D721Med (cell line): ENCODE measurements around the gene FBXO31.
A peak's percentile ranks its signal among the peaks of the same experiment; 100 is the strongest.
"Not testable (repeated sequence)": the region's sequence is repeated elsewhere in the genome, so short reads cannot be mapped to it uniquely, and the experiment has no call there.

Experiments used
- DNase-seq: peaks from one replicate; pipeline ENCODE4 v3.0.0; 2011; ENCODE audit warnings: low spot score; ENCODE audit not compliant: insufficient read length
- FAIRE-seq: peaks from 2 replicates; lab custom pipeline; 2011; peaks lifted over from hg19 to GRCh38; lab: Jason Lieb, UNC
- TF ChIP-seq, protein P1 (sequence below): IDR thresholded peaks from 2 replicates; pipeline ENCODE4 v1.5.1; 2012; ENCODE audit warnings: mild to moderate bottlenecking, control low read depth; ENCODE audit not compliant: insufficient read depth; ENCODE audit errors: missing control alignments

Gene FBXO31

DNA sequence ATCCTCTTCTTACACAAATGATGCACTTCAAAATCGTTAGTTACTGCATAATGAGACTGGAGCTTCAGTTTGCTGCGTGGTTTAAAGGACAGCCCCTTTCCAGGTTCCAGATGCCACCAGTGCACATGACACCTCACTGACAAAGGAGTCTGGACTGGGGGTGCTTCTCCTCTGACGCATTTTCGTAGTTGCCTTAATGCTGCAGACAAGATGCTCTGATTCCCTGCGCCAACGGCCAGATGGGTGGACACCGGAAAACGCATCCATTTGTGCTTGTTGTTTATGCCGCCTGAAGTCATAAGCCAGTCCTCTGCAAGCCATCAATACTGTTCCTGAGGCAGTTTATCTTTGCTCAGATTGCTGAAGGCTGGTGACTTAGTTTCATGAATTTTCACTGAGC is 16.0 kb downstream of the FBXO31 start:
- FAIRE-seq = no peak

DNA sequence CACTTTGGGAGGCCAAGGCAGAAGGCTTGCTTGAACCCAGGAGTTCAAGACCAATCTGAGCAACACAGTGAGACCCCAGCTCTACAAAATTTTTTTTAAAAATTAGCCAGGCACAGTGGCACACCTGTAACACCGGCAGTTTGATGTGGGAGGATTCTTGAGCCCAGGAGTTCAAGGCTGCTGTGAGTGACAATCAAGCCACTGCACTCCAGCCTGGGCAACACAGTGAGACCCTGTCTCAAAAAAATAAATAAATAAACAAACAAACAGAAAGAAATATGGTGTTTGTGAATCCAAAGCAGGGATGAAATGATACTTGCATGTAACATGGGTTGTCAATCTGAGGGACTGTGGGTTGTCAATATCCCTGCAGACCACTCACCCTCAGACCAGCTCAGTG is 16.6 kb downstream of the FBXO31 start:
- no peak for FAIRE-seq
- DNase-seq = no peak
- TF ChIP-seq, protein P1, sequence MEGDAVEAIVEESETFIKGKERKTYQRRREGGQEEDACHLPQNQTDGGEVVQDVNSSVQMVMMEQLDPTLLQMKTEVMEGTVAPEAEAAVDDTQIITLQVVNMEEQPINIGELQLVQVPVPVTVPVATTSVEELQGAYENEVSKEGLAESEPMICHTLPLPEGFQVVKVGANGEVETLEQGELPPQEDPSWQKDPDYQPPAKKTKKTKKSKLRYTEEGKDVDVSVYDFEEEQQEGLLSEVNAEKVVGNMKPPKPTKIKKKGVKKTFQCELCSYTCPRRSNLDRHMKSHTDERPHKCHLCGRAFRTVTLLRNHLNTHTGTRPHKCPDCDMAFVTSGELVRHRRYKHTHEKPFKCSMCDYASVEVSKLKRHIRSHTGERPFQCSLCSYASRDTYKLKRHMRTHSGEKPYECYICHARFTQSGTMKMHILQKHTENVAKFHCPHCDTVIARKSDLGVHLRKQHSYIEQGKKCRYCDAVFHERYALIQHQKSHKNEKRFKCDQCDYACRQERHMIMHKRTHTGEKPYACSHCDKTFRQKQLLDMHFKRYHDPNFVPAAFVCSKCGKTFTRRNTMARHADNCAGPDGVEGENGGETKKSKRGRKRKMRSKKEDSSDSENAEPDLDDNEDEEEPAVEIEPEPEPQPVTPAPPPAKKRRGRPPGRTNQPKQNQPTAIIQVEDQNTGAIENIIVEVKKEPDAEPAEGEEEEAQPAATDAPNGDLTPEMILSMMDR = no peak

More for the DNA sequence above, 16.0 kb downstream of the FBXO31 start:
- TF ChIP-seq, protein P1 = no peak
- no peak for DNase-seq

DNA sequence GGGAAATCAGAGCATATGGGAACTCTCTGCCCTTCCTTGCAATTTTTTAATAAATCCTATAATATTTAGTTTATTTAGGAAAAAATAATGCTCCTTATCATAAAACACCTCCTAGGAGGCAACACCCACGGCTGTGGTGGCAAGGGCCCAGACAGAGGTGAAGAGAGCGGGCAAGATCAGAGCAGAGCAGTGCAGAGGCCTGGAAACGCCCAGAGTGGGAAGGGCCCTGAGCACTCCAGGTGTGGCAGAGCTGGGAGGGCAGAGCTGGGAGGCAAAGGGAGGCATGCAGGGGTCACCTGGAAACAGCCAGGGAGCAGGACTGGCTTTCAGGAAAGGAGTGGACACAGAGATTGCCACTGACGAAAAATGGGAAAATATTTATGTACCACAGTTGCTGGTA is 17.3 kb downstream of the FBXO31 start:
- TF ChIP-seq, protein P1 = no peak
- DNase-seq = no peak
- no peak for FAIRE-seq

DNA sequence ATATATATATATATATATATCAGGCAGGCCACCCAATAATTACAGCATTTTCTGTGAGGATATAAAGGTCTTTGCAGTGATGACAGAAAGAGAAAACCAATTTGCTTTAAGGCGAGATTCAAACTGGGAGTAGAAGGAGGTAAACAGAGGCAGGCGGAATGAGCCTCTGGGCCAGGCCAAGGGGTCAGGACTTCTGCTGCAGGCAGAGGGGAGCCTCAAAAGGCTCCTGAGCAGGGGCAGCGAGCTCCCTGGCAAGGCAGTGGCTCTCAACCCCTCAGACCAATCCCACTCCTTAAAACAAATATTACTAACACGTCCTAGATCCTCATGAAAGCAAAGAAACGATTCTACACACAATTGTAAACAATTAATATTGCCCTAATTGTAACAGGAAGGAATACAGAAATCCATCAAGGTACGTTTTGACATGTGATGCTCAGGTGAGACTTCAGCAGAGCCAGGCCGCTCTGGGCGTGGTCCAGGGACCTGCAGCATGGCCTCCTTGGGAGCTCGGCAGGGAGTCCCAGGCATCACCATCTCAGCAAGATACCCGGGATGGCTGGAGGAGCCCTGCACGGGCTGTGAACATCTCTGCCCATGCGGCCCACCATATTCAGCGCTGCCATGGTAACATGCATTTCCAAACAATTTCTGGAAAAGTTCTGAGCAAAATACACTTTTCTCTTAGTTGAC is 18.4 kb downstream of the FBXO31 start:
- FAIRE-seq (no peak), DNase-seq (no peak)
- TF ChIP-seq, protein P1 = no peak

DNA sequence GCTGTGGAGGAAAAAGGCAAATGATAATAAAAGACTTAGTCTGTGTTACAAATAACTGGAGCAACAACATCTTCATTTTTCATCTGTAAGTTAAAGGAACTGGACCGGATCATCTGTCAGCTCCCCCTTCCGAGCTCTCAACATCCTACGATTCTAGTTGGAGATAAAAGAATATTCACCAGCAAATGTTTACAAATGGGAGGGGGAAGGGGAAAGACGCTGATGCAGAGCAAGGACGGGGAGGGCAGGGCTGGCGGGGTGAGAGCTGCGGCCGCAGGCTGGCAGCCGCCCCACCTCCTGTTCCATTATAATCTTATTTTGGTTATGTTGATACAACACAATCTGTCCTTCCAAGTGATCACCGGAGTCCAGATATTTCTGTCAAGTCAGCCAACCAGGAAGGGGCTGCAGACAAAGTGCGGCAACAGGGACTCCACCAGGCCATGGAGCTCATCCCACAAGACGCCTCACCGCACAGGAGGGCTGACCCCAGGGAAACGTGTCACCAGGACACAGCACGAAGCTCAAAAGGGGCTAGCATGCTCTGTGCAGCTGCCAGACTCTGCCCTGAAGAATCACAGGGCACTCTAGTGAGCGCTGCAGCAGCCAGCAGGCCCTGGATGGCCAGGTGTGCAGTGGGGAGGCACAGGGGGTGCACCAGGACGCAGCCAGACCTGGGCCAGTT is 19.7 kb downstream of the FBXO31 start:
- DNase-seq (peak; percentile 39), FAIRE-seq (no peak)
- TF ChIP-seq, protein P1 = no peak

DNA sequence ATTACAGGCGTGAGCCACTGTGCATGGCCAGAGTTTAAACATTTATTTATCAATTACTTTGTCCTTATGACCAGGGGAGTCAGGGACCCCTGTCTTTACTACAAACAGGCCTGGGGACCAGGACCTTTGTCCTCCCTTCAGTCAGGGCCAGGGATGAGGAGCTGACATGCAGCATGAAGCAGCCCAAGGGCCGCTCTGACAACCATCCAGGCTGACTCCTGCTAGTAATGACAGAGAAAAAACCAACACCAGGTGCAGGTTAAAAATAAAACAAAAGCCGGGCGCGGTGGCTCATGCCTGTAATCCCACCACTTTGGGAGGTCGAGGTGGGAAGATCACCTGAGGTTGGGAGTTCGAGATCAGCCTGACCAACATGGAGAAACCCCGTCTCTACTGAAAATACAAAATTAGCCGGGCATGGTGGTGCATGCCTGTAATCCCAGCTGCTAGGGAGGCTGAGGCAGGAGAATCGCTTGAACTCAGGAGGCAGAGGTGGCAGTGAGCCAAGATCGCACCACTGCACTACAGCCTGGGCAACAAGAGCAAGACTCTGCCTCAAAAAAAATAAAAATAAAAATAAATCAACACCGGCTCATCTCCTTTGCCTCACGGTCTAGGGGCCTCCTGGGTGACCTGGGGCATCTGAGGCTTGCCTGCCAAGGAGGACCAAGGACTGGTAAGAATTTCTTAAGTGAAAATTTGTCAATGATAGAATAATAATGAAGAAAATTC is 20.6 kb downstream of the FBXO31 start:
- DNase-seq, FAIRE-seq: not testable (repeated sequence)

DNA sequence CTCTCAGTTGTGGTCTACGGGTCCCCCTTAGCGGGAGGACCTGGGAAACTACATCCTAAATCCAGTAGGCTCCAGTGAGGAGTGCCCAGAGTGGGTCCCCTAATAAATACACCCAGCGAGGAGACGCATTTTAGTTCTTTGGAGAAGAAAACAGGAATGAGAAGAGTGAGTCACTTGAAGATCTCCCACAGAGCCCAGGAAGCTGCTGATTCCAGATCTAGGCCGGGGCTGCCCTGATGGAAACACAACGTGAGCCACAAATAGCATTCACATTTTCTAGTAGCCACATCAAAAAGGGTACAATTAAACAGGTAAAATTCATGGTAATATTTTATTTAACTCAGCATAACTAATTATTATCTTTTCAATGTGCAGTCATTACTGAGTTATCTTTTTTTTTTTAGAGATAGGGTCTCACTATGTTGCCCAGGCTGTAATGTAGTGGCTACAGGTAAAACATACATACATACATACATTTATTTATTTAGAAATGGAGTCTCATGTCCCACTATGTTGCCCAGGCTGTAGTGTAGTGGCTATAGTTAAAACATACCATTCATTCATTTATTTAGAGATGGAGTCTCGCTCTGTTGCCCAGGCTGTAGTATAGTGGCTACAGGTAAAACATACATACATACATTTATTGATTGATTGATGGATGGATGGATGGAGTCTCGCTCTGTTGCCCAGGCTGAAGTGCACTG is 21.5 kb downstream of the FBXO31 start:
- TF ChIP-seq, protein P1 = no peak
- DNase-seq (no peak), FAIRE-seq (no peak)
